Measurements from ENCODE around the gene DHX36. TPM values are rescaled to one million over a fixed set of nuclear protein-coding genes. Genes with fewer than 3 reads are reported as not detected.

The DHX36 gene
- total RNA-seq, 1 donor: 53.4 TPM

DNA sequence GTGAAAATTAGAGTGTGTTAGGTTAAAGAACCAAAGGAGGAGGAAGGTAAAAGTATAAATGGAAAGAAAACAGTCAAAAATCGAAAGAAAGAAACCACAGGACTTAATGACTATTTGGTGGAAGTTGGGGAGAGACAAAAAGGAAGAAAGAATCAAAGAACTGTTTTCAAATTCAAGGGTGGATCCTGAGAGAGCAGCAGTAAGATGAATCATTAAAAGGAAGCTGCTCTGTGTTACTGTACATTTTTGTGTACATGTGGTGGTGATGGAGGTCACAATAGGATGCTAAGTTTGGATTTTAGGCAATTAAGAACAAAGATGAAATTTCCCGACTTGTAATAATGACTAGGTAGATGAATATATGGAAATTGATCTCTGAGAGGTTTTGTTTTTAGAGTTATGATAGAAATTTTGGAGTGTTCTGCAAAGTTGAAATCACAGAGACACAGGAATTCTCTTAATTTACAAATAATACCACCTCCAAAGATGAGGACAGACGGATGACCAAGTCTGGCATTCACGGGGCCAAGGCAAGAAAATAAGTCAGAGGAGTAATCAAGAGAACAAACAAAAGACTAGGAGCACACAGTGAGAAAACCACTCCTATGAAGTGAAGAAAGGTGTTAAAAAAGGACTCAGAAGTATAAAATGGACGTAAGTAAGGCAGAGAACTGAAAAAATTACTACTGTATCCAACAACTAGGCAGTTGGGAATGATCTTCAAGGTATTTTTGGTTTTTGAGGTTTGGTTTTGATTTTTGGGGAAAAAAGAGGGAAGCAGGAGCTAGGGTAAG, 7.1 kb downstream of the DHX36 start:
- TF ChIP-seq, protein P1, sequence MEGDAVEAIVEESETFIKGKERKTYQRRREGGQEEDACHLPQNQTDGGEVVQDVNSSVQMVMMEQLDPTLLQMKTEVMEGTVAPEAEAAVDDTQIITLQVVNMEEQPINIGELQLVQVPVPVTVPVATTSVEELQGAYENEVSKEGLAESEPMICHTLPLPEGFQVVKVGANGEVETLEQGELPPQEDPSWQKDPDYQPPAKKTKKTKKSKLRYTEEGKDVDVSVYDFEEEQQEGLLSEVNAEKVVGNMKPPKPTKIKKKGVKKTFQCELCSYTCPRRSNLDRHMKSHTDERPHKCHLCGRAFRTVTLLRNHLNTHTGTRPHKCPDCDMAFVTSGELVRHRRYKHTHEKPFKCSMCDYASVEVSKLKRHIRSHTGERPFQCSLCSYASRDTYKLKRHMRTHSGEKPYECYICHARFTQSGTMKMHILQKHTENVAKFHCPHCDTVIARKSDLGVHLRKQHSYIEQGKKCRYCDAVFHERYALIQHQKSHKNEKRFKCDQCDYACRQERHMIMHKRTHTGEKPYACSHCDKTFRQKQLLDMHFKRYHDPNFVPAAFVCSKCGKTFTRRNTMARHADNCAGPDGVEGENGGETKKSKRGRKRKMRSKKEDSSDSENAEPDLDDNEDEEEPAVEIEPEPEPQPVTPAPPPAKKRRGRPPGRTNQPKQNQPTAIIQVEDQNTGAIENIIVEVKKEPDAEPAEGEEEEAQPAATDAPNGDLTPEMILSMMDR (IDR thresholded peaks at IDR 0.05; ENCODE audit: insufficient read depth, low read length): no peak
- no peak overlapping the region for H3K4me3 ChIP-seq (ENCODE audit: low read depth, low read length)
- peak; percentile 11 for DNase-seq (ENCODE audit: low read depth)

DNA sequence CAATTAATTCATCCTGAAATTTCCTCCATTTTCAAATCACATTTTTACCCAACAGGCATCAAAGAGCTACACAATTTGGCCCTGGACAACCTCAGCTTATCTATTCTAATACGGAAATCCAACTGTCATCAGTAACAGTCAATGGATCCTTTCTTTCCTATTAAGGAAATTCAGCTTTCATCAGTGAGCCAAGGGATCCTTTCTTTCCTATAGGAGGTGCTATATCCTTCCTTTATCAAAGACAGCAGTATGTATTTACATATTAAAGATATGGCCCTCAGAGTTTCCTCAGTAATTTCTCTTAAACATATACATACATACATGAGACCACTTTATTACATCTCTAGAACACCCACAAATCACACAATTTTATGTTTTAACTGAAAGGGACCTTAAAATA, 10.1 kb downstream of the DHX36 start:
- TF ChIP-seq, protein P1 (IDR thresholded peaks at IDR 0.05; ENCODE audit: insufficient read depth, low read length): no peak
- DNase-seq (ENCODE audit: low read depth): no peak
- H3K4me3 ChIP-seq (ENCODE audit: low read depth, low read length): no peak overlapping the region

DNA sequence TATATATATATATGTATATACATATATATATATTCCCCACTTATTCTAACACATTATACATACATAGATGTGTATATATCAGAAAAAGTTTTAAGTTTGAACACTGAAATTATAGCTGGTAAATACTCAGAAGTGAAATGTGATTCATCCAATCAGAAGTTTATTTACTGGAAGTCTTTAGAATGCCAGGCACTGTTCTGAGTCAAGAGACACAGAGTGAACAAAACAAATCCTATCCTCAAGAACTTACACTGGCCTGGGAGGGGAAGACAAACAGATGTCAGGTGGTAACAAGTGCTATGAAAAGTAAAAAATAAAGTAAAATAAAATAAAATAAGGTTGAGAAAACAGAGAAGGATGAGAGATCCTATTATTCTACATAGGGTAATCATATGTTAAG, 13.4 kb downstream of the DHX36 start:
- TF ChIP-seq, protein P1 (IDR thresholded peaks at IDR 0.05; ENCODE audit: insufficient read depth, low read length): no peak
- no peak overlapping the region for H3K4me3 ChIP-seq (ENCODE audit: low read depth, low read length)
- DNase-seq (ENCODE audit: low read depth): no peak

DNA sequence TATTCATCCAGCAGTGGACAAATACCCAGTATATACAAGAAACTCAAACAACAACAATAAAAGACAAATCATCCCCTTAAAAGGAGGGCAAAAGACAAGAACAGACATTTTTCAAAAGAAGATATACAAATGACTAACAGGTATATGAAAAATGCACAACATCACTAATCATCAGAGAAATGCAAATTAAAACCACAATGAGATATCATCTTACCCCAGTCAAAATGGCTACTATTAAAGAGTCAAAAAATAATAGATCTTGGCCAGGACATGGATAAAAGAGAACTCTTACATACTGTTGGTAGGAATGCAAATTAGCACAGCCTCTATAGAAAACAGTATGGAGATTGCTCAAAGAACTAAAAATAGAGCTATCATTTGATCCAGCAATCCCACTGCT, 16.9 kb downstream of the DHX36 start:
- no peak for DNase-seq (ENCODE audit: low read depth)
- TF ChIP-seq, protein P1 (IDR thresholded peaks at IDR 0.05; ENCODE audit: insufficient read depth, low read length): no peak
- H3K4me3 ChIP-seq (ENCODE audit: low read depth, low read length): no peak overlapping the region

DNA sequence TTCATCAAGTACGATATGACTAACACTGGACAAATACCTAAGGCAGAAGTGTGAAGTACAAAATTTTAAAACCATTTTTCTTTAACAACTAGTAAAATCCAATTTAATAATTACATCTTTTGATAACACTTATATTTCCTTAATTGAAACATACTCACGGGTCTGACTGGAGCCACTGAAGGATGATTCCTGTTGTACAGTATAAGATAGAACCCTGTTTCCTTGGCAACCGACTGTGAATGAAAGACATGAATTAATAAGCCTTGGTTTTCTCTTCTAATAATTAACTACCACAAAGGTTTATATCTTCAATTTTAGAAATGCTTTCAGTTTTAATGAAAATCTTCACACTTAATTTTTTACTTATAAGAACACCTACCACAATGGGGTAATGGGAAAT, 19.4 kb downstream of the DHX36 start:
- no peak overlapping the region for H3K4me3 ChIP-seq (ENCODE audit: low read depth, low read length)
- TF ChIP-seq, protein P1 (IDR thresholded peaks at IDR 0.05; ENCODE audit: insufficient read depth, low read length): no peak
- no peak for DNase-seq (ENCODE audit: low read depth)

DNA sequence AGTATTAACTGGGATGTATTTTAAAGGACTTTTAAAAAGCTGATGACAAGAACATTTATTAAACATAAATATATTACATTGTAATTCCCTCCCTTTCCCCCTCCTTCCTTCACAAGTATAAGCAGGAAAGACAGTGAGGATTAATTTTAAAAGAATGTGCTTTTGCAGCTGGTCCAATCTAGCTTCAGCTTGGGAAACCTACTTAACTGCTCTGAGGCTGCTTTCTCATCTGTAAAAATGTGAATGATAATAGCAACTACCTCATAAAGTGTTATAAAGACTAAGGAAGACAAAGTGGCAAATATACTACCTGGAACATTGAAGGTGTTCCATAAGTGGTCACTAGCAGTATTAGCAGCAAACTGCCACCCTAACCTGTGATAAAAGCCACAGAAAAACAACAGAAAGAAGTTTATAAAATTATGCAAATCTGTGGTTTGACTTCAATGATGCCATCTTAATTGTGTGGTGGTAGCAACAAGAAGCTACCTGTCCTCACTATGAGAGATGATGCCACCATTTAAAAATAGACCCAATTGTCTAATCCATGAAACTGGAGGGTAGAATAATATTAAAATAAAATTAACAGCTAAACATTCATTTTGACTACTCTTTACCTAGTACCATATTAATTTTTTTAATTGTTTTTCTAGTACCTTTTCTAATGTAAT, 20.0 kb downstream of the DHX36 start:
- TF ChIP-seq, protein P1 (IDR thresholded peaks at IDR 0.05; ENCODE audit: insufficient read depth, low read length): no peak
- no peak overlapping the region for H3K4me3 ChIP-seq (ENCODE audit: low read depth, low read length)
- DNase-seq (ENCODE audit: low read depth): peak; percentile 8

Measured in fibroblast of the aortic adventitia (primary cell).